ENCODE results near the gene CELA2A. TPM values are rescaled to one million over a fixed set of nuclear protein-coding genes. Genes with fewer than 3 reads are reported as not detected.

Gene CELA2A
- not detected in 2 replicates for total RNA-seq (2014; rRNA removed; shearing (Covaris generic))

GRCh38 chr1:15456313-15456954 lies at the start of gene CELA2A:
TSS of gene CELA2A (plus strand) at chr1:15456732. CDS start at chr1:15456754, 22 bp downstream.
- DNase-seq (ENCODE audit: low spot score): no peak

DNA sequence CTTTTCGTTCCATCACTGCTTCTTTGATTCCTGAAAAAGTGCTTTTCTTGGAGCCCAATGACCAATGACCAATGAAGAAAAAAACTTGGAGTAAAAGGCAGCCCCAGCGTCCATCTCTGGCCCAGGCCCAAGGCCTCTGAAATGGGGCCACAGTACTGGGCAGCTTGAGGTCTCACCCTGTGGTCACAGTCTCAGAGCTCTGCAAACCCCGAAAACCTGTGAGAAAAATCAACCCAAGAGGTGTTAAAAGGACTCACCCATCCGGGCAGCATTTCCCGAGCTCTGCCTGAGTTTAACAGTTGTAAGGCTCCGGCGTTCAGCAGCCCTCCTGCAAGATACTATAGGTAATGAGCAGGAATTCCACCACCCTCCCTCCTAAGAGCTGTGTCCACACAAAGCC lies 49.0 kb upstream of the CELA2A start:
- no peak for DNase-seq (ENCODE audit: low spot score)

DNA sequence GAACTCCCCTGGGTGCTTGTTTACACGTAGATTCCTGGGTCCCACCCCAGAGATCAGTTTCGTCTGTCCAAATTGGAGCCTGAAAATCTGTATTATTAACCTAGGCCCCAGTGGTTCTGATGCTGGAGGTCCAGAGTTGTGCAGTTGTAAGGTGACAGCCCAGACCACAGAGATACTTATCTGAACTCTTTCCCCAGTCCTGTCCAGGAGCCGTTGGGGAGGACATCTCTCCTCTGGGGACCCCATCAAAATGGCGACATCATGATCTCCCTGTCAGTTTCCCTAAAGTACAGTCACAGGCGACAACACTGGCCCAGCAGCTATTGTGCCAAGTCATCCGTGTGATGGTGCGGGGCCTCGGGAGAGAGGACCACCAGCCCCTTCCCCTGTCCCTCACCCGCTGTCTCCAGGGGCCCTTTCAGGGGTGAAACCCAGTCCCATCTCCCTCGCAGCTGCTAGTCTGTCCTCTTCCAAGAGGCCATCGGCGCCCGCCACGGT lies 47.6 kb upstream of the CELA2A start:
- DNase-seq (ENCODE audit: low spot score): no peak

- peak; percentile 58 for DNase-seq (ENCODE audit: low spot score)
Measured at GRCh38 chr1:15409388-15410222, 46.9 kb upstream of the CELA2A start, which contains the start of gene EFHD2. TSS of gene EFHD2 (plus strand) at chr1:15409888. CDS start at chr1:15409972, 84 bp downstream.

DNA sequence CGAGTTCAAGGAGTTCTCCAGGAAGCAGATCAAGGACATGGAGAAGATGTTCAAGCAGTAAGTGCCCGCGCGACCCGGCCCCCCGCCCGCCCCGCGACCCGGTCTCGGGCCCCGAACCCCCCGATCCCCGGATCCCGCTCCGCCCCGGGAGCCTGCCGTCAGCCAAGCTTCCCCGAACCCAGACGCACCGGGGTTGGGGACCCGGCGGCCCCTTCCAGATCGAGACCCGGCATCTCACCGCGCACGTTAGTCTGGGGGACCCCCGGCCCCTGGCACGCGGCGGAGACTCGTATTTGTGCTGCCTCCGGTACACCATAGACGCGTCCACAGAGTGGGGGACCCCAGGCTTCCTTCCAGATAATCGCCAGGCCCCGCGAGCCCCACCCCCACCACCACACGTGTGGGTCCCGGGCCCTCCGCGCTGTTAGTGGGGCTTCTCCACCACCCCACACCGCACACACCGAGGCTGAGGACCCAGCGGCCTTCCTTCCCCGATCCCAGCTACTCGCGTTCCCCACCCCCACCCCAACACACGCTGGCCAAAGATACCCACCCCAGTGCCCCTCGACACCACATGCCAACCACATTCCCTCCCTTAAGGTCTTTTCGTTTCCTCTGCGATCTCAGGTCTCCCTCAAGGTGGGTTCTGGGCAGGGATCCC lies 46.2 kb upstream of the CELA2A start:
- DNase-seq (ENCODE audit: low spot score): no peak

DNA sequence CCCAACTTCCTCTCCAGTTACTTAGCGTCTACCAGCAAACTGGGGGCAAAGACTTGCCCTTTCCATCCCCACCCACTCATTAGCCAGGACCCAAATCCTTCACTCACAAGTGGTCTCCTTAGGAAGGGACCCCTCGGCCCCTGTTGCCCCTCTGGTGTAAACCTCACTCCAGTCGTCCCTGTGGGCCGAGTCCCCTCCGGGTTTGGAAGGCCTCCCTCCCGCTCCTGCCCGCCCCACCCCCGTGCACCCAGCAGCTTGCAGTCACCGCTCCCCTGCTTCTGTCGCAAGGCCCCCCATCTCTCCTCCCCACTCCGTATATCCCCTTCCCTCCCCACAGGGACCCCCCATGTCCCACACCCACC lies 45.7 kb upstream of the CELA2A start:
- no peak for DNase-seq (ENCODE audit: low spot score)

GRCh38 chr1:15411593-15412137 lies 44.9 kb upstream of the CELA2A start:
- no peak for DNase-seq (ENCODE audit: low spot score)

GRCh38 chr1:15412175-15412800 lies 44.2 kb upstream of the CELA2A start:
- no peak for DNase-seq (ENCODE audit: low spot score)

DNA sequence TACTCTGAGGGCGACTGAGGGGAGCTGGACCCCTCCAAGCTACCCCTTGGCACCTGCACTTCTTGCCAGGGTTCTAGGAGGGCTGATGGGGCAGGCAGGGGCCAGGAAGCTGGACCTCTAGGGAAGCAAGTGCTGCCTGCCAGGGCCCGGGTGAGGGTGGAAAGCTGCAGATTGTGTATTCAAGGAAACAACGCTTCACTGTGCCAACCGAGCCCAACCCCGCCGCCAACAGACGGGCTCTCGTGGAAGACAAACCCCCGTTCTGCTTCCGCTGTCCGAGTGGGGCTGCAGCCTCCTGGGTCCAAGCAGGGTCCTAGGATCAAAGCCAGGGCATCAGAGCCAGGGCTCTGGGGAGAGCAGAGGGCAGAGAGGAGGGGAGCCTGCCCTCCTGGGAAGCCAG lies 43.7 kb upstream of the CELA2A start:
- DNase-seq (ENCODE audit: low spot score): no peak

- no peak for DNase-seq (ENCODE audit: low spot score)
Measured at GRCh38 chr1:15413563-15414444, 42.7 kb upstream of the CELA2A start.

DNA sequence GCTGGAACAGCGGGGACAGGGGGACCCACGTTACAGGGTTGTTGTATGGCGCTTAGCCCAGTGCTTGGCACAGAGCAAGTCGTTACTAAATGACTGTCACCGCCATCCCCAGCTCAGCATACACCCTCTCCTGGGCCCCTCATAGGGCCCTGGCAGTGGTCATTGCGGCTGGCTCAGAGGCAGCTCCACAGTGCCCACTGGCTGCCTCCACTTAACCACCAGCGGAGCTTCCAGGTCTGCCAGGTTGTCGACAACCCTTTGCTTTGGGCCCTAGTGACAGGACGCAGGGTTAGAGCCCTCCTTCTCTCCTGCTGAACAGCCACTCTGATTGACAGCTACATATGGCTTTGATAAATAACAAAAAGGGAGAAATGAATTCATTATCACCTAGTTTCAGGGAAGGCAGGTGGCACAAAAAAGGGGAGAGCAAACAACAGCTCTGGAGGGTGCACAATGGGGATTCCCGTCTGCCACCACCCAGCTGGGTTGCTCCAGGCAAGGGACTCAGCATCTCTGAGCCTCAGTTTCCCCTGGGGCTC lies 42.0 kb upstream of the CELA2A start:
- no peak for DNase-seq (ENCODE audit: low spot score)

GRCh38 chr1:15417059-15417934 lies 39.2 kb upstream of the CELA2A start:
- peak; percentile 73 for DNase-seq (ENCODE audit: low spot score)

DNA sequence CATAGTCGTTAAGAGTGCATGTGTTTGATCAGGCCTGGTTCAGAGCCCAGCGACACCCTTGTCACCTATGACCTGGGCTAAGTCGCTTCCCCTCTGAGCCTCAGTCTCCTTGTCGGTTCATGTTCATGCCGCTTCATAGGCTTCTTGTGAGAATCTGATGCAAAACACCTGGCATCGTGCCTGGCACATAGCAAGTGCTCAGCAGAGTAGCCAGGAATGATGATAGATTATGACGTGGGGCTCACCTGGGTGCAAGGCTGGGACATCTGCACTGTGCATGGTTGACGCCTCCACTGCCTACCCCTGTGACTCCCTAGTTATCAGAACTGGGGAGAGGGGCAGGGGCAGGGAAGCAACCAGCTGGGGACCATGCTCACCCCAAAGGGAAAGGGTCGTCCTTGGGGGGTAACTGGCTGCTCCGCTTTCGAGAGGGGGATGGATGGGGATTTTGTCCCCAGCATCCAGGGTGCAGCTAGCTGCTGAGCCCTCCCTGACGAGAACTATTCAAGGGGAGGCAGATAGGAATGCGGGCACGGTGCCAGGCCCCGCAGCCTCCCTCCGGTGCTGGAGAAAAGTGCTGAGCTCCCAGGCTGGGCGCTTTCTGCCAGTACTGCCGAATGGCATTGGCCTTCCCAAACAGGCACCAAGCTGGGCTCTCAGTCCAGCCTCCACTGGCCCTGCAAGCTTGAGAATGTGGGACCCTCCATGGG lies 37.6 kb upstream of the CELA2A start:
- DNase-seq (ENCODE audit: low spot score): no peak

- no peak for DNase-seq (ENCODE audit: low spot score)
Measured at GRCh38 chr1:15420853-15421465, 35.6 kb upstream of the CELA2A start.

- no peak for DNase-seq (ENCODE audit: low spot score)
Measured at GRCh38 chr1:15422871-15423270, 33.7 kb upstream of the CELA2A start.

DNA sequence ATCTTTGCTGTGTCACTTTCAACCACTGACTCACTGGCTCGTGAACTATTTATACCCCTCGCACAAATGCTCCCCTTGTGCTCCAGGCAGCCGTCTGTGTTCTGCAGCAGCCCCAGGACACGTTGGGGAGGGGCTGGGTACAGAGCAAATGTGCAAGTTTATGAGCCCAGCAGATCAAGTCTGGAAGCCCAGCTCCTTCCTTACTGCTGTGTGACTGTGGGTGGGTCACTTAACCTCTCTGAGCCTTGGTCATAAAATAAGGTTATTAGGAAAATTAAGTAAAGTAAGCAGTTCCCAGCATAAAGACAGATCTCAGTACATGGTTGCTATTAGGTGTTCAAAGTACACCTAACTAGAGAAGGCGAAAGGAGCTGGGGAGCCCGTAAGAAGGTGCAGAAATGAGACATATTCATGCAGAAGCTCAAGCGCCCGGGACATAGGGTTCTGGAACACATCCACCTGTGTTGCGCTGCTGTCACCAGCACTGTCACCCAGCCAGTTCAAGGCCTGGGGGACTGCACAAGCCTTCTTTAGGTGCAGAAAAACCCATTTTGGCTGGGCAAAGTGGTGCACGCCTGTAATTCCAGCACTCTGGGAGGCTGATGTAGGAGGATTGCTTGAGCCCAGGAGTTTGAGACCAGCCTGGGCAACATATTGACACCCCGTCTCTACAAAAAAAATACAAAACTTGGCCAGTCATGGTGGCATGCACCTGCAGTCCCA lies 33.0 kb upstream of the CELA2A start:
- DNase-seq (ENCODE audit: low spot score): no peak

GRCh38 chr1:15424146-15424667 lies 32.3 kb upstream of the CELA2A start:
- DNase-seq (ENCODE audit: low spot score): no peak
